HCT116 (cell line): ENCODE results near the gene UBN1. TPM values are rescaled to one million over a fixed set of nuclear protein-coding genes. Genes with fewer than 3 reads are reported as not detected.

Experiments used
- ATAC-seq: fragments of 200-7000 bp; cut with Tn5 transposase; 2 replicates; pipeline ENCODE4 v1.9.1; 2020; ENCODE audit warnings: mild to moderate bottlenecking, moderate library complexity
- BruUV-seq: library from RNA; stranded (reverse); fragments of 400-500 nt; replicated peaks from 2 replicates; lab custom pipeline; 2021; lab: Mats Ljungman, UMichigan
- CTCF ChIA-PET: fragments of 300-600 bp; sonication (Branson Sonifier 250); formaldehyde crosslinking; loops from one replicate; lab custom pipeline; 2021; ENCODE audit warnings: antibody characterized with exemption; lab: Charles Lee
- POLR2A ChIA-PET: fragments of 300-600, 350-600 bp; sonication (Branson Sonifier 250); formaldehyde crosslinking; loops from one replicate; lab custom pipeline; 2021; ENCODE audit warnings: antibody characterized with exemption; lab: Charles Lee
- RAD21 ChIA-PET, 2 experiments: fragments of 300-600 bp; sonication (Branson Sonifier 250); formaldehyde crosslinking; loops; one replicate each; lab custom pipeline; 2023; ENCODE audit warnings: low total read pairs in 2 of 2; ENCODE audit not compliant: uncharacterized antibody in 2 of 2, unreplicated experiment in 2 of 2, low non-redundant PET in 1 of 2; lab: Charles Lee
- DNase-seq: peaks from one replicate; pipeline ENCODE4 v3.0.0-alpha.2; 2010; ENCODE audit warnings: low read depth, low spot score
- H2AFZ ChIP-seq: fragments of 200-600 bp; shearing (Covaris generic), sonication (generic); 2 replicates; pipeline ENCODE4 v1.6.1; 2017; ENCODE audit warnings: low read depth, mixed run types, mixed read lengths, antibody characterized with exemption, low read length; ENCODE audit not compliant: poor library complexity, severe bottlenecking
- H3K27ac ChIP-seq: 2 replicates; pipeline ENCODE4 v1.5.1; 2012; ENCODE audit warnings: low read depth, low read length
- H3K27me3 ChIP-seq: fragments of 200-600 bp; sonication (generic); 2 replicates; pipeline ENCODE4 v1.6.1; 2016; ENCODE audit warnings: mixed run types, low read length, mixed read lengths; ENCODE audit not compliant: insufficient read depth
- H3K36me3 ChIP-seq, 2 experiments: fragments of 200-500 bp in 1 of 2; fragments of 200-600 bp in 1 of 2; sonication (Bioruptor generic) in 1 of 2; sonication (generic) in 1 of 2; 2 replicates each; pipeline versions ENCODE4 v1.5.1 to v1.6.1; 2014 to 2016; ENCODE audit warnings: low read length in 2 of 2, inconsistent platforms in 1 of 2, mixed read lengths in 1 of 2, mixed run types in 1 of 2; ENCODE audit not compliant: insufficient read depth in 2 of 2, control insufficient read depth in 1 of 2
- H3K4me1 ChIP-seq, 2 experiments: fragments of 200-600 bp in 1 of 2; sonication (generic) in 1 of 2; 2 replicates each; pipeline versions ENCODE4 v1.5.1 to v1.6.1; 2012 to 2017; ENCODE audit warnings: low read length in 2 of 2, inconsistent platforms in 1 of 2, mild to moderate bottlenecking in 1 of 2, mixed read lengths in 1 of 2, mixed run types in 1 of 2, moderate library complexity in 1 of 2; ENCODE audit not compliant: insufficient read depth in 2 of 2, control insufficient read depth in 1 of 2
- H3K4me2 ChIP-seq: fragments of 200-600 bp; sonication (generic); 2 replicates; pipeline ENCODE4 v1.6.1; 2017; ENCODE audit warnings: mixed run types, low read length, mixed read lengths
- H3K4me3 ChIP-seq, 2 experiments: fragments of 200-600 bp in 1 of 2; sonication (generic) in 1 of 2; replicated peaks in 1 of 2; 2 replicates each; pipeline ENCODE4 v1.5.1; 2011 to 2016; ENCODE audit warnings: low read length in 2 of 2, control low read depth in 1 of 2, low read depth in 1 of 2, mild to moderate bottlenecking in 1 of 2, mixed read lengths in 1 of 2, mixed run types in 1 of 2
- H3K79me2 ChIP-seq: fragments of 200-600 bp; sonication (generic); 2 replicates; pipeline ENCODE4 v1.6.1; 2017; ENCODE audit warnings: mild to moderate bottlenecking, mixed run types, low read length, moderate library complexity, mixed read lengths; ENCODE audit not compliant: insufficient read depth
- H3K9ac ChIP-seq: fragments of 200-600 bp; sonication (generic); 2 replicates; pipeline ENCODE4 v1.6.1; 2016; ENCODE audit warnings: low read length, mixed read lengths
- H3K9me2 ChIP-seq: fragments of 200-600 bp; sonication (generic), shearing (Covaris generic); 2 replicates; pipeline ENCODE4 v1.6.1; 2017; ENCODE audit warnings: mixed run types, mild to moderate bottlenecking, moderate library complexity; ENCODE audit not compliant: insufficient read depth
- H3K9me3 ChIP-seq, 2 experiments: fragments of 200-500 bp in 1 of 2; fragments of 200-600 bp in 1 of 2; sonication (Bioruptor generic) in 1 of 2; sonication (generic) in 1 of 2; 2 replicates each; pipeline ENCODE4 v1.6.1; 2014 to 2017; ENCODE audit warnings: low read length in 2 of 2, mixed read lengths in 2 of 2, inconsistent platforms in 1 of 2, low read depth in 1 of 2, mild to moderate bottlenecking in 1 of 2, mixed run types in 1 of 2, moderate library complexity in 1 of 2; ENCODE audit not compliant: control insufficient read depth in 1 of 2, insufficient read depth in 1 of 2
- H4K20me1 ChIP-seq: fragments of 200-600 bp; sonication (generic), shearing (Covaris generic); 2 replicates; pipeline ENCODE4 v1.6.1; 2017; ENCODE audit warnings: mixed run types, mild to moderate bottlenecking, moderate library complexity; ENCODE audit not compliant: insufficient read depth
- CTCF ChIP-seq, 3 experiments: fragments of 200-600 bp in 1 of 3; sonication (generic) in 1 of 3; IDR thresholded peaks in 2 of 3; conservative IDR thresholded peaks in 1 of 3; 2 replicates each; pipeline ENCODE4 v1.5.1; 2012 to 2017; ENCODE audit warnings: low read depth in 2 of 3, low read length in 2 of 3, antibody characterized with exemption in 1 of 3, borderline replicate concordance in 1 of 3, control low read depth in 1 of 3, mild to moderate bottlenecking in 1 of 3, mixed read lengths in 1 of 3, mixed run types in 1 of 3, moderate library complexity in 1 of 3; ENCODE audit not compliant: insufficient read depth in 1 of 3
- EZH2 ChIP-seq: fragments of 200-600 bp; sonication (generic); IDR thresholded peaks from 2 replicates; pipeline ENCODE4 v1.6.1; 2017; ENCODE audit warnings: antibody characterized with exemption, mixed run types
- JUND ChIP-seq: IDR thresholded peaks from 2 replicates; pipeline ENCODE4 v1.6.1; 2012
- REST ChIP-seq: IDR thresholded peaks from 2 replicates; pipeline ENCODE4 v1.6.1; 2012; ENCODE audit warnings: low read depth
- intact Hi-C: fragments of 100-400 bp; cut with micrococcal nuclease; formaldehyde crosslinking; loops from 2 replicates; pipeline ENCODE4 v1.10.0; 2022
- total RNA-seq: library from RNA; stranded (reverse); gene quantifications from one replicate; pipeline ENCODE4 v1.2.1, GENCODE V29; 2021; ENCODE audit not compliant: unreplicated experiment

The UBN1 gene
- total RNA-seq, 1 experiment from 2014 or later, result 31.9 TPM

DNA sequence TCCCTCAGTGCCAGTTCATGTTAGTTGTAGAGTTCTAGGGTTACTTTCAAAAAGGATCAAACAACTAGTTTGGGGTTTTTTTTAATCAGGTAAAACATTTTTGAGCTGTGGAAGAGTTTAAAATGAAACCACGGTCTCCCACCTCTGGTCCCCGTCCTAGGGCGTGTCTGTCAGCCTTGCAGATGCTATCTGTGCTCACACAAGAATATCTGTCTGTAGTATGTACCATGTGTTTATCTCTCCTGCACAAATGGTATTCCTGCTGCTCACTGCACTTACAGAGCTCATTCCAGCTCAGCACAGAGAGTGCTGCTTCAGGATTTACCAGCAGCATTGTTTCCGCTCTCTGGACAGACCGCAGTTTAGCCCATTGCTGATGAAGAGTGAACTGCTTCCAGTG, 38.9 kb downstream of the UBN1 start (continued):
- TF ChIP-seq REST, result no peak
- no peak for TF ChIP-seq CTCF (IDR thresholded peaks at IDR 0.05 in 2 of 3, conservative IDR thresholded peaks at IDR 0.05 in 1 of 3; ENCODE audit: borderline replicate concordance in 1 of 3, insufficient read depth in 1 of 3, low read depth in 2 of 3, low read length in 2 of 3)
- TF ChIP-seq JUND, result no peak

DNA sequence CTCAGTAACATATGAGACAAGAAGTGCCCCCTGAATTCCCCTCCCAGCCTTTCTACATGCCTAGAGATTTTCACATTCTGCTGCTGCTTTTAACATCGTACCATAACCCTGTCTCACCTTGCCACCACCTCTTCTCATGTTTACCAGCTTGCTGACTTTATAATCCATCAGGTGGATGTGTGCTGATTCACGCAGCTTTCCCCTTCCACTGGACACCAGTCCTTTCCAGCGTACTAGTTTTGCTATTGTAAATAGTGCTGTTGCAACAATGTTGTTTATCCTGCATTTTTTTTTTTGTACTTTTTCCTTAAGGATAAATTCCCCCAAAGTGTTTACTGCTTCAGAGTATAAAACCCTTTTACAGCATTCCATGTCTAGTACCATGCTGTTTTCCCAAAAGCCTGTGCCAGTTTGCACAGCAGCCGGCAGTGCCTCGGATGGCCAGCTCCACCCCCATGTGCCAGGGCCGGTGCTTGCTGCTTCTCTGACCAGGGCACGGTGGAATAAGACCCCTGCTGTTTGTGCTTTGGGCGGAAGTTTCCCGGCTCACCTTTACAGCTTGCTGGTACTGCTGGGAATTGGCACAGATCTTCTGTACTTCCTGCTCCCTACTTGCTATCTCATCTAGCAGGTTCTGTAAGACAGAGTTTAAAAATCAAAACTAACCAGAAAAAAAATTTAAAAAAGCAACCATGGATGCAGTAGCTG, 41.3 kb downstream of the UBN1 start:
- ATAC-seq (no peak), DNase-seq (no peak)
- no peak for TF ChIP-seq EZH2
- Histone ChIP-seq H3K4me3 (no peak overlapping the region), H3K36me3 (peaks cover 14 to 32% of the 10 kb centered on the region in 2 experiments; a peak in 3 of 4 replicates), H3K4me2 (no peak overlapping the region), H3K9ac (no peak overlapping the region), H3K9me3 (no peaks in the 10 kb centered on the region; a peak in 1 of 4 replicates), H2AFZ (no peak overlapping the region), H3K27ac (no peak overlapping the region), H3K9me2 (no peaks in the 10 kb centered on the region), H3K4me1 (no peaks in the 10 kb centered on the region), H3K79me2 (no peaks in the 10 kb centered on the region), H4K20me1 (no peaks in the 10 kb centered on the region), H3K27me3 (no peaks in the 10 kb centered on the region)
- intact Hi-C loops, result no loop called here
- ChIA-PET CTCF (no interaction called here), RAD21 (no interaction called here), POLR2A (no interaction called here)
- BruUV-seq, result no TSS peak
